ENCODE results near the gene TMEM225B.
"Not testable (repeated sequence)": the region's sequence is repeated elsewhere in the genome, so short reads cannot be mapped to it uniquely, and the experiment has no call there.

The TMEM225B gene

DNA sequence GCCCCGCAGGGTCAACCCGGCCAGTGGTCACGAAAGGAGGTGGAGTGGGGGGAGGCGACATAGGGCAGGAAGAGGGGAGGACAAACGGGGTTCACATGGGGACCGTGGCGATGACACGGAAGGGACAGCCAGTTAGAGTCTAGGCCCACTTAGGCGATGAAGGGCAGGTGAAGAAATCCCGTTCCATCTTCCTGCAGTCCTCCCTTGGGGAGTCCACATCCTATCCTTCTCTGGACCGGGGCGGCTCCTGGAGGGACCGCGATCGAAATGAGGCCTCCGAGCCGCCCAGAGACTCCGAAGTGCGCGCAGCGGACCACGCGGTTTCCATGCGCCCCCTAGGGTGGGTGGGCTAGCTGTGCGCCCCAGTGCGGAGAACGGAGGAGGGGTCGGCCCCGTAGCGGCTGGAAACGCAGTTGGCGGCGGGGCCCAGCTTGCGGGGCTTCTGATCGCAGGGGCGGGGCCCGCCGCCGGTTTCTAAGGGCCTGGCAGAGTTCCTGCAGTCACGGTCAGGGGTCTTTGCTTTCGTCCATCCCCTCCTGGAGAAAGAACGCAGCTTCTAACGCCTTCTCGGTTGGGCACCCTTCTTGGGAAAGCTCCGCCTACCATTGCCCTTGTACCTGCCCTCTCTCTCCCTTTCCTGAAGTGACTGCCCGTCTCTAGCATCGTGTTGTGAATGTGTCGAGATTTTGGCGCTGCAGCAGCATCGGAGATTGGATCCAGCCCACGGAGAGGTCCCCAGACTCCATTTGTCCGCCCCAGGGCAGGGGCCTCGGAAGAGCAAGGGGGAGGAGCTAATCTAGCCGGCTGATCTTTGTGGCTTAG, 17.9 kb upstream of the TMEM225B start:
- peak; percentile 78 for DNase-seq

DNA sequence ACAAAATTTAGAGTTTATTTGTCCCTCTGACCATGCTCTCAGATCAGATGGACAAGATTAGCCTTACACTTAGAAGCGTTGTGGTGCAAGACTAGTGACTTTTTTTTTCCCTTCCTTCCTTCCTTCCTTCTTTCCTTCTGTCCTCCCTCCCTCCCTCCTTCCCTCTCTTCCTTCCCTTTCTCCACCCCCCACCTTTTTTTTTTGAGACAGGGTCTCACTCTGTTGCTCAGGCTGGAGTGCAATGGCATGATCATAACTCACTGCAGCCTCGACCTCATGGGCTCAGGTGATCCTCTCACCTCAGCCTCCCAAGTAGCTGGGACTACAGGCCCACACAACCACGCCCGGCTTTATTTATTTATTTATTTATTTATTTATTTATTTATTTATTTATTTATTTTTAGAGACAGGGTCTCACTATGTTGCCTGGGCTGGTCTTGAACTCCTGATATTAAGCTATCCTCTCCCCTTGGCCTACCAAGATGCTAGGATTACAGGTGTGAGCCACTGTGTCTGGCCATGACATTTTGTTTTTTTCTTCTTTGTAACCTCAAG, 17.2 kb upstream of the TMEM225B start:
- not testable (repeated sequence) for DNase-seq

DNA sequence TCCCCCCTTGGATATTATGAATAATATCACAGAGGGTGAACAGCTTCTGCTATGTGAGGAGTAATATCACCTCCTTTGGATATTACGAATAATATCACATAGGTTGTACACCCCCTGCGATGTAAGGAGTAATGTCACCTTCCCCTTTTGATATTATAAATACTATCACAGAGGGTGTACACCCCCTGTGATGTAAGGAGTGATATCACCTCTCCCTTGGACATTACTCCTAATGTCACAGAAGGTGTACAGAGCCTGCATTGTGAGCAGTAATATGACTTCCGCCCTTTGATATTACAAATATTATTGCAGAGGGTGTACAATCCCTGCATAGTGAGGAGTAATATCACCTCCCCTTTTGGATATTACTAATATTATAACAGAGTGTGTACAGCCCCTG, 9.2 kb upstream of the TMEM225B start:
- DNase-seq: no peak

DNA sequence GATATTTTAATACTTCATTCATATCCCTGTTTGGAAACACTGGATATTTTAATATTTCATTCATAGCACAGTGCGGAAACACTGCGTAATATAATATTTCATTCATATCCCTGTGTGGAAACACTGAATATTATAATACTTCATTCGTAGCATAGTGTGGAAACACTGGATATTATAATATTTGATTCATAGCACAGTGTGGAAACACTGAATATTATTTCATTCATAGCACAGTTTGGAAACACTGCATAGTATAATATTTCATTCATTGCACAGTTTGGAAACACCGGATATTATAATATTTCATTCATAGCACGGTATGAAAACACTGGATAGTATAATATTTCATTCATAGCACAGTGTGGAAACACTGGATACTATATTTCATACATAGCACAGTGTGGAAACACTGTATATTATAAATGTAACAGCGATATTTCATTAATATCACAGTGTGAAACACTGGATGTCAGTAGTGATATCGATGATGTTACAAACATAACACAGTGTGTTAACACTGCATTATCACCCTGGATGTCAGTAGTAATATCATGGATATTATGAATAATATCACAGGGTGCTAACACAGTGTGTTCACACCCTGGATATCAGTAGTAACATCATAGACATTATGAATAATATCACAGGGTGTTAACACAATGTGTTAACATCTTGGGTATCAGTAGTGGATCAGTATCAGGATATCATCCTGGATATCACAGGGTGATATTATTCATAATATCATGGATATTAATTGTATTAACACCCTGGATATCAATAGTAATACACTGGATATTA, 2.9 kb upstream of the TMEM225B start:
- DNase-seq: no peak

DNA sequence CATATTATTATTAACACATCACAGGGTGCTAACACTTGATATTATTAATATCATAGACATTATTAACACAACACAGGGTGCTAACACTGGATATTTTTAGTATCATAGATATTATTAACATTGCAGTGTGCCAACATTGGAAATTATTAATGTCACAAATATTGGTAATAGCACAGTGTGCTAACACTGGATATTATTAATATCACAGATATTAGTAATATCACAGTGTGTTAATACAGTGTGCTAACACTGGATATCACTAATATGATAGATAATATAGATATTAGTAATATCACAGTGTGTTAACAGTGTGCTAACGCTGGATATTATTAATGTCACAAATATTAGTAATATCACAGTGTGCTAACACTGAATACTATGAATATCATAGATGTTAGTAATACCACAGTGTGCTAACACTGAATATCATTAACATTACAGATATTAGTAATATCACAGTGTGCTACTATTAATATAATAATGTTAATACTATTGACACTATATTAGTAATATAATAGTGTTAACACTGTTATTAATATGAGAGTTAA, 1.6 kb upstream of the TMEM225B start:
- no peak for DNase-seq

DNA sequence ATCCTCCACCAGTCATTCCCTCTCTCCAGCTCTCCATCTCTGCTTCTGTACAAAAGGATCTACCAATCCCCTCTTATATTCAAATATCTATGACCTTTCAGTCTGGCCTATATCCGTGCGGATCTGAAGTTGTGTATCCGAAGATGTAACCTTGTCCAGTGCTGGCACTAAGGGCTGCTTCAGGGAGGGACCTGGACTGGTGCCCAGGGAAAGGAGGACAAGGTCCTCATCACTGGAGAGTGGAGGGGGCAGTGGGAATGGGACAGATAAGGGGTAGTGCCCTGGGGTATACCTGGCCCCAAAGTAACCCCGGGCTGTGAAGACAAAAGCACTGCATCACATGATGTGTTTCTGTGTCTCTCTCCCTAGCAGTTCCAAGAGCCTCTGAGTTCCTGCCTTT, 1.8 kb downstream of the TMEM225B start:
- no peak for DNase-seq

DNA sequence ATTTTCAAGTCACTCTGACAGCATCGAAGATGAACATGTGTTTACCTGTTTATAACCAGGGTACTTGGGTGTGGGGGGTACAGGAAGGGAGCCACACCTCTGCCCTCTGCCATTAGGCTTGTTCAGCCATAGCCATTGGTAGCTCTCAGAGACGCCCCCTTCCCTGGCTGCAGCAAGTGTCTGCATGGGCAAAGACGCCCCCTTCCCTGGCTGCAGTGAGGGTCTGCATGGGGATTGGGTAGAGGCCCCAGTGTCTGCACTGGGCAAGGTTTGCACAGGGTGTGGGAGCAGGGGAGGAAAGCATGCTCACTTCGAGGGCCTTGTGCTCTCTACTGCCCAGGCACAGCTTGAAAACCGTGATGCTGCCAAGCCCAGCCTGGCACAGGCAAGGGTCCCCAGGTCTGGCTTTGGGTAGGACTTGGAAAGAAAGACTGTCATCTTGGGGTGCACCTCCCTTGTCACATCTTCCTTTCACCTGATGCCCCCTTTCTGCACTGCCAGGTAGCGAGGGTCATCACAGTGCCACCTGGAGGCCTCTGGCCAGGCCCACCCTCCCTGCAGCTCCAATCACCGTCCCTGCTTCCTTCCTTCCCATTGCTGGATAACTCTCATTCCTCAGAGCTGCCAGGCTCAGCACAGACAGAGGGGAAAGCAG, 3.7 kb downstream of the TMEM225B start:
- no peak for DNase-seq

DNA sequence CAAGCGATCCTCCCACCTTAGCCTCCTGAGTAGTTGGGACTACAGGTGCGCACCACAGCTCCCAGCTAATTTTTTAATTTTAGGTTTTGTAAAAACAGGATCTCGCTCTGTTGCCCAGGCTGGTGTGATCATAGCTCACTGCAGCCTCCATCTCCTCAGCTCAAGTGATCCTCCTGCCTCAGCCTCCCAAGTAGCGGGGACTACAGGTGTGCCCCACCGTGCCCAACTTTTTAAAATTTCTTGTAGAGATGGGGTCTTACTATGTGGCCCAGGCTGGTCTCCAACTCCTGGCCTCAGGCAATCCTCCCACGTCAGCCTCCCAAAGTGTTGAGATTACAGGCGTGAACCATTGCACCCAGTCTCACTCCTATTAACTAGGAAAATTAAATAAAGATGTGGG, 7.5 kb downstream of the TMEM225B start:
- DNase-seq: no peak

DNA sequence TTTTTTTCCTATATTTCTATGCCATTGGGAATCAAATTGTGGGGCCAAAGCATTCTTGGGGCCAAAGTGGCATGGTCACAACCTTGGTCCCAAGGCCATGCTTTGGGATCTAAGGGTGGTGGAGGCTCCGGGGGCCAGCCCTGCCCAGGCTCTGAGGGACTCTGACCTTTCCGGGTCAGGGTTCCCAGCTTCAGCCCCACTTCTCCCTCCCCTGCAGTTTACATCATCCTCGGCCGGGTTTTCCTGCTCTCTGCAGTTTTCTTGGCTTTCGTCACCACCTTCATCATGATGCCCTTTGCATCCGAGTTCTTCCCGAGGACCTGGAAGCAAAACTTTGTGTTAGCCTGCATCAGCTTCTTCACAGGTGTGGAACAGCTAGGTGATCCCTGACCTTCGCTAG, 8.5 kb downstream of the TMEM225B start:
- DNase-seq: no peak

DNA sequence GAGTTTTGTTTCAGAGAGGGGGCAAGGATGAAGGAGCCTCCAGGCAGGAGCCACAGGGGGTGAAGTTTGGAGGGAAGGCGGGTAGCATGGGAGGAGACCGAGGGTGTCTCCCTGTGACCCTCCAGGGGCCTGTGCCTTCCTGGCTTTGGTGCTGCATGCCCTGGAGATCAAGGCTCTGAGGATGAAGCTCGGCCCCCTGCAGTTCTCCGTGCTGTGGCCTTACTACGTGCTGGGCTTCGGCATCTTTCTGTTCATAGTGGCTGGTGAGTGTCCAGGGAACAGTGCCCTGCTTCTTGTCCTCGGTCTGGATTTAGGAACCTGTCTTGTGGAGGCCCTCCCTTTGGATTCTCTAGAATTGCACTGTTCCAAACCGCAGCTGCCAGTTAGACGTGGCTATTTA, 9.5 kb downstream of the TMEM225B start:
- no peak for DNase-seq

DNA sequence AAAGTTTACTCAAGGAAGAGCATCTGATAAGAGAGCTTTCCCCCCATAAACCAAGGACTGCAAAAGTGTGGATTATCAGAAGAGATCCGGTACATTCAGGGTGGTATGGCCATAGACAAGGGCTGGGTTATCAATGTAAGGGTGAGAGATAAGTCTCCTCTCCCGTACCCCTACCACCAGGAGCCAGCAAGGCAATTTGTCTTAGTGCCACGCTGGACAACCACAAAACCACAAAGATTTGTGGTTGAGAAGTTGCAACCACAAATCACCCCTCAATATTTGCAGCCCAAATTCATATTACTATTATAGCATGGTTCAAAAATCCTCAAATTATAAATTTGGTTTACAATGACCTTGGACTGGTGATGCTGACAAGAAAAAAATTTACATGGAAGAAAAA, 16.4 kb downstream of the TMEM225B start:
- DNase-seq: no peak

DNA sequence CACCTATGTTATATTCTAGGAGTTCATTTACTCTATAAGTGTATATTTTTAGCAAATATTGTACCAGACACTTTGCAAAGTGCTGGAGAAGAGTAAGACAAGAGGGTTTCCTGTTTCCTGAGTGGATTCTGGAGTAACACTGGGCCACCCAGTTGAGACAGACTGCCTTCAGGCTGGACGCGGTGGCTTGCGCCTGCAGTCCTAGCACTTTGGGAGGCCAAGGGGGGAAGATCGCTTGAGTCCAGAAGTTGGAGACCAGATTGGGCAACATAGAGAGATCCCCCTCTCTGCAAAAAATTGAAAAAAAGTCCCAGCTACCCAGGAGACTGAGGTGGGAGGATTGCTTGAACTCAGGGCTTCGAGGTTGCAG, 17.9 kb downstream of the TMEM225B start:
- peak; percentile 52 for DNase-seq

DNA sequence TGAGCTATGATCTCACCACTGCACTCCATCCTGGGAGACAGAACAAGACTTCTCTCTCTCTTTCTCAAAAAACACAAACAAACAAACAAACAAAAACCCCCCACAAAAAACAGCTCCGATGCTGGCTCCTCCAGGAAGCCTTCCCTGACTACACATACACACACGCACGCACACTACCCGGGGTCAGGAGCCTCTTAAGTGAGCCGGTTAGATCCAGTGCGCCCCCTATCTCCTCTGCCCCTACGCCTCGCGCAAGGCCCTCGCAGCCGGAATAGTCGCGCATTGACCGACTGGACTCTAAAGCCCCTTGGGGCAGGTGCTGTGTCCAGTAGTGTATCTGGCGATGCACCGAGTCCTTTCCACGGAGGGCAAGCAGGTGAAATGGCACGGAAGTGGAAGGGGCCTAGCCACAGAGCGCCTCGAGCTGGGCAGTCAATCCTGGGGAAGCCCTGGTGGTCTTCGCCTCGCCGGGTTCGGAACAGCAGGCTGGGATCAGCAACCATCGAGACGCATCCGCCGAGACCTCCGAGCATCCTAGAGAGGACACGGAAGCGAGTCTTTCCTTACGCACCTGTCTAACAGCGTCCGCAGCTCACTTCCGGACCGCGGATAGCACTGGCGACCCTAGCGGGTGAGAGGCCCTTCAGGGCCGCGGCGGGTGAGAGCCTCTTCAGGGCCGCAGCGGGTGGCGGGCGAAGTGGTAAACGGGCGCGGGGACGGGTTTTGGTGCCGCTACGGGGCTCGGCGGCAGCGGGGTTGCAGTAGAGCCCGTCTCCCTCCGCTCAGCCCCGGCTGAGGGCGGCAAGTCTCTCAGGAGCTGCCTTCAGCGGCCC, 18.5 kb downstream of the TMEM225B start, which contains the start of gene ZSCAN25:
Gene ZSCAN25, plus strand, starts transcription at position 588 of the 833 bp plus-strand sequence. CDS start 2,661 bp downstream, outside the sequence.
- peak; percentile 90 for DNase-seq

DNA sequence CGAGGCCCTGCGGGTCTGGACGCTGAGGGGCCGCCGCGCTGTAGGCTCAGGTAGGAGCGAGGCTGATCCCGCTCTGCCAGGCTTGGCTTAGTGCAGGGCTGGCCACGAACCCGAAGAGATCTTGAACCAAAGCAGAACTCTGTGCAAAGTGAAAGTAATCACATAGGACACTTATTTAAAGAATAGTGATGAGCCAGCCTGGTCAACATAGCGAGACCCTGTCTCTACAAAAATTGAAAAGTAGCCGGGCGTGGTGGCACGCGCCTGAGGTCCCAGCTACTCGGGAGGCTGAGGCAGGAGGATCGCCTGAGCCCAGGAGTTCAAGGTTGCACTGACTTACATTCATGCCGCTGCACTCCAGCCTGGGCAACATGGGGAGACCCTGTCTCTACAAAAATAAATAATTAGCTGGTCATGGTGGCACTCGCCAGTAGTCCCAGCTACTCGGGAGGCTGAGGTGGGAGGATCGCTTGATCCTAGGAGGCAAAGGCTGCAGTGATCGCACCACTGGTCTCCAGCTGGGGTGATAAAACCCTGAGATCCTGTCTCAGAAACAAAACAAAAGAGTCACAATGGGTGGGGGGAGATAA, 19.2 kb downstream of the TMEM225B start:
- DNase-seq: peak; percentile 52

DNA sequence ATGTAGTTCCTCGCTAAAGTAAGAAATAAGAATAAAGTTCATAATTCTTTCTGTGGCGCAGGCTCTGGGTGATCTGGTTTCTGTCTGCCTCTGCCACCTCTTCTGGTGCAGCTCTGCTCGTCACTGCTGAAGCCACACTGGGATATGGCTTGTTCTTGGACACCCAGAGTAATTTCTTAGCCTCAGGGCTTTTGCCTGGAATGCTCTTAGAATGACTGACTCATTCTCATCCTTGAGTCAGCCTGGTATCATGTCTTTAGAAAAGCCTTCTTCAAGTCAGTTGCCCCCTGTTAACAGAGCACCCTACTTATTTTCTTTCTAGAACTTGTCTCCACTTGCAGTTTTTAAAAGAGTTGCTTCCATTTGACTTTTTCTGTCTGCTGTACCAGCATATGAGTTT, 20.7 kb downstream of the TMEM225B start:
- peak; percentile 44 for DNase-seq

DNA sequence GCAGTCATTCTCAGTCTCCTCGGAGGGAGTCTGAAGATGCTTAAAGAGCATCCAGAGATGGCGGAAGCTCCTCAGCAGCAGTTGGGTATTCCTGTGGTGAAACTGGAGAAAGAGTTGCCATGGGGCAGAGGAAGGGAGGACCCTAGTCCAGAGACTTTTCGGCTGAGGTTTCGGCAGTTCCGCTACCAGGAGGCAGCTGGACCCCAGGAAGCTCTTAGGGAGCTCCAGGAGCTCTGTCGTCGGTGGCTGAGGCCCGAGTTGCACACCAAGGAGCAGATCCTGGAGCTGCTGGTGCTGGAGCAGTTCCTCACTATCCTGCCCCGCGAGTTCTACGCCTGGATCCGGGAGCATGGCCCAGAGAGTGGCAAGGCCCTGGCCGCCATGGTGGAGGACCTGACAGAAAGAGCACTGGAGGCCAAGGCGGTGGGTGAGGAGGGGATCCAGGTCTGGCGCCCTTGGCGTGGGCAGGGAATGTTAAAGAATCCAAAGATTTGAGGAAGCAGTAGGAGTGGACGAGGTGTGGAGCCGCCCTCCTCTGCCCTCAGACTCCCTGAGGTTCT, 21.6 kb downstream of the TMEM225B start:
- no peak for DNase-seq

DNA sequence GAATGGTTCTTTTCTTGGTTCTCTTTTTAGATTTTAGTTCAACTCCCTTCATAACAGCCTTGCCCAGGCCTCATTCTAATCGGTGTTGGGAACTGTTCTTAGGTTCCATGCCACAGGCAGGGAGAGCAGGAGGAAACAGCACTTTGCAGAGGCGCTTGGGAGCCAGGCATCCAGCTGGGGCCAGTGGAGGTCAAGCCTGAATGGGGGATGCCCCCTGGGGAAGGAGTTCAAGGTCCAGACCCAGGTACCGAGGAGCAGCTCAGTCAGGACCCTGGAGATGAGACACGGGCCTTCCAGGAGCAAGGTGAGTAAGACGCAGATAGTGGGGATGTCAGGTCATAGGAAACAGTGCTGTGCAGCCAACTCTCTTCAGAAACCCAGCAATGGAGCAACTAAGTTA, 23.2 kb downstream of the TMEM225B start:
- DNase-seq: no peak

DNA sequence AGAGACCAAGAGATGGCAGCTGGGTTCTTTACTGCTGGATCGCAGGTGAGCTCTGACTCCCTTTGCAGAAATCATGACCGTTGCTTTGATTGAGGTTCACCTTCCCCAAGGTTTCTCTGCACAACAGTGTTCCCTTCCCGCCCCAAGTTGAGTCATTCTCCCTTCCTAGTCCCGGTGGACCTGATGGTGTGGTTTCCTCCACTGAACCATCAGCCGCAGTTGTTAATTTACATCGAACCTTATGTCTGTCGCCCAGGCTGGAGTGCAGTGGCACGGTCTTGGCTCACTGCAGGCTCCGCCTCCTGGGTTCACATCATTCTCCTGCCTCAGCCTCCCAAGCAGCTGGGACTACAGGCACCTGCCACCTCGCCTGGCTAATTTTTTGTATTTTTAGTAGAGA, 24.5 kb downstream of the TMEM225B start:
- no peak for DNase-seq

DNA sequence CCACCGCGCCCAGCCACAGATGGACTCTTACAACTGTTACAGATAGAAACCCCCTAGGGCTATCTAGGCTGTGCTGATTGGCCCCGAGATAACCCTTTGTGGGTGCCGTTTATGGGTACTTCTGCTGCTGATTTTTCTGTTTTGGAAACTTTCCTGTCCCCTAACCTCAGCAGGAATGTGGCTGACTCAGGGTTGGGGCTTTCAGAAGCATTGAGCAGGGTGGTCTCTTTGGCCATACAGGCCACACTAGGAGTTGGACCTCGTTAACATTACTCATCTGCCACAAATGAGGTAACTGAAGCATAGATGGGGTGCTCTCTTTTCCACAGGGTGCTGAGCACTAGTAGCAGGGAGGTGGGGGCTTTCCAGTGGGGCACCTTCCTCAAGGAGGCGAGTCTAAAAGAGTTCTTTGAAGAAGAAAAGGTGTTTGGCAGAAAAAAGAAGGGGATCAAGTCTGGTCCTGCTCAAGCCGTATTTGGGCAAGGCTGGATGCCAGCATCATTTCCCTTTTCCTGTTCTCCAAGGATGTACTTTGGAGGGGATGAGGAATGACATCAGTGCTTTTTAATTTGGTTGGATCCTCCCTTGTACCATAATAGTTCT, 25.1 kb downstream of the TMEM225B start:
- DNase-seq: peak; percentile 67

DNA sequence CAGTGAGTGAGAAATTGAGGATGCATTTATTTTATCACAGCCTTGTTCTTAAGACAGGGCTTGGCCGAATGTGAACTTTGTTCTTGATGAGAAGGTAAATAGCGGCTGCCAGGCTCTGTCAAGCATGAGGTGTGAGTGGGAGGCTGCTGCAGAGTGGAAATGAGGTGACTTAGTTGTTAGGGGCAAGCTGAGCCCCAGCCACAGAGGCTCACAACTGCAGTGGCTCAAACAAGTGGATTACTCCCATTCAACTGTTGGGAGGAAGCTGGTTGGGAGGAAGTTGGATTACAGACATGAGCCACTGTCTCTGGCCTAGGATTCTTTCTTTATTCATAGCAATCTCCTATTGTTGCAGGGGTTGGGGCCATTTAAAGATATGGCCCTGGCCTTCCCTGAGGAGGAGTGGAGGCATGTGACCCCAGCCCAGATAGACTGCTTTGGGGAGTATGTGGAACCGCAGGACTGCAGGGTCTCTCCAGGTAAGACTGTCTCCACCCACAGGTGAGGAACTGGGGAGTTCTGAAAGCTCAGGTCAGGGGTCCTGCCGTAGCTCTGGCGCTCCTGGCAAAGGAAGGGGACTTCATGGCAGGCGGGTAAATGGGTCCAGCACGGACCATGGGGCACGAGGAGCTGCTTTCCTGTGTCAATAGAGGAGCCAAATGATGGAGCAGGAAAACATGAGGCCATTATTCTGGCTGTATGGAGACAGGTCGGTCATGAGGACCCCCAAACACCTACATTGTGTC, 25.8 kb downstream of the TMEM225B start:
- DNase-seq: peak; percentile 72

Data from activated CD8-positive, alpha-beta memory T cell treated with anti-CD3 and anti-CD28 coated beads, Interleukin-2, amount 50 U/mL, for 48 hours (primary cell).